Neural cell (in vitro differentiated cells): Measurements from ENCODE around the gene RHOBTB3.

Experiments used
- CTCF ChIP-seq: fragments of 450-650 bp; IDR thresholded peaks from 2 replicates; pipeline ENCODE4 v1.5.1; 2014; ENCODE audit warnings: antibody characterized with exemption, mild to moderate bottlenecking, moderate library complexity; ENCODE audit not compliant: poor library complexity, severe bottlenecking
- EZH2 ChIP-seq: fragments of 200-600, 300-800 bp; shearing (Covaris generic), sonication (generic); IDR thresholded peaks from 2 replicates; pipeline ENCODE4 v1.6.1; 2014; ENCODE audit warnings: antibody characterized with exemption, low read length, borderline replicate concordance, mild to moderate bottlenecking; ENCODE audit not compliant: insufficient read depth, poor library complexity, severe bottlenecking
- POLR2AphosphoS5 ChIP-seq: IDR thresholded peaks from 2 replicates; pipeline ENCODE4 v1.6.1; 2012
- RAD21 ChIP-seq: fragments of 450-650 bp; conservative IDR thresholded peaks from 2 replicates; pipeline ENCODE4 v1.6.1; 2014; ENCODE audit warnings: antibody characterized with exemption, mild to moderate bottlenecking, moderate library complexity
- REST ChIP-seq: IDR thresholded peaks from 2 replicates; pipeline ENCODE4 v1.6.1; 2012; ENCODE audit warnings: borderline replicate concordance
- TAF1 ChIP-seq: IDR thresholded peaks from 2 replicates; pipeline ENCODE4 v1.6.1; 2012; ENCODE audit warnings: low read depth

GRCh38 chr5:95815155-95815729 lies 84.1 kb downstream of the RHOBTB3 start:
- TF ChIP-seq CTCF, result no peak
- no peak for TF ChIP-seq POLR2AphosphoS5
- no peak for TF ChIP-seq TAF1
- no peak for TF ChIP-seq EZH2
- TF ChIP-seq RAD21, result no peak
- TF ChIP-seq REST, result no peak
